ENCODE data around the gene TEX12.

Gene TEX12

DNA sequence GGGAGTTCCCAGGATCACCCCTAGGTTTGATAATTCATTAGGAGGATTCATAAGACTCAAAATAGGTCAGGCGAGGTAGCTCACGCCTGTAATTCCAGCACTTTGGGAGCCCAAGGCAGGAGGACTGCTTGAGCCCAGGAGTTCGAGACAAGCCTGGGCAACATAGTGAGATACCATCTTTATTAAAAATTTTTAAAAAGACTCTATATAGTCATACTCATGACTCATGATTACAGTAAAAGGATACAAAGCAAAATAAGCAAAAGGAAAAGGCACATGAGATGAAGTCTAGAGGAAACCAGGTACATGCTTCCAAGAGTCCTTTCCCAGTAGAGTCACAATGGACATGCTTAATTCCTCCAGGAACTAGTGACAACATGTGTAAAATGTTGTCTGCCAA is 45.1 kb downstream of the TEX12 start:
- DNase-seq, result no peak

DNA sequence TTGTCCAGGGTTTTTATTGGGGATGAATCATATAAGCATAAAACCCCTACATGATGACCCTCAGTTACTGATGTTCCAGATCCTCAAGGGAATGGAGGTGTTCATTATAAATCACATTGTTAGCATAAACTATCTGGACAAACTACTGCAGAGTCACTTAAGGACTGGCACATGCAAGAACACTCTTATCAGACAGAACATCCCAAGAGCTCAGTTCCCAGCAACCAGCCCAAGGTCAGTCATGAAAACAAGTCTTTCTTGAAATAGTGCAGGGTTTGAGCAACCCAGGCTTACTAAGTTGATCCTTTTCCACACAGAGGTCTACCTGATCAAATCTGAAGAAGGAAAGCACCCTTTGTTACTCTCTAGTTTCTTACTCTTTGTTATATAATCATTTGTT is 45.5 kb downstream of the TEX12 start:
- no peak for DNase-seq

DNA sequence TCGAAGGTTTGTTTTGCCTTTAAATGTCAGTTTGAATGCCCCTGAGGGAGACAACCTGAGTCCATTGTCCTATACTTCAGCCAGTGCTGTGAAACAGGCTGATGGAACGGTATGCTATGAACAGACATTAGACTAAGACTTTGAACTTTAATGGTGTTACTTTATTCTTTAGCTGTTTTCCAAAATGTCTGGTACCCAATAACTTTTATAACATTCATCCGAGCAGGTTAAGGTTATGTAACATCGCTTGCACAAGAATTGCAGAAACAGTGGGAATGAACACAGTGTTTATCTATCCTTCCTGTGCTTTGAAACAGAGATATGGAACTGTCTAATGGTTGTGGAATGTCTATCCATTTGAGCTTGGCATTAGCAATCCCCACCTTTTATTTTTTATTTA is 46.6 kb downstream of the TEX12 start:
- DNase-seq, result no peak

DNA sequence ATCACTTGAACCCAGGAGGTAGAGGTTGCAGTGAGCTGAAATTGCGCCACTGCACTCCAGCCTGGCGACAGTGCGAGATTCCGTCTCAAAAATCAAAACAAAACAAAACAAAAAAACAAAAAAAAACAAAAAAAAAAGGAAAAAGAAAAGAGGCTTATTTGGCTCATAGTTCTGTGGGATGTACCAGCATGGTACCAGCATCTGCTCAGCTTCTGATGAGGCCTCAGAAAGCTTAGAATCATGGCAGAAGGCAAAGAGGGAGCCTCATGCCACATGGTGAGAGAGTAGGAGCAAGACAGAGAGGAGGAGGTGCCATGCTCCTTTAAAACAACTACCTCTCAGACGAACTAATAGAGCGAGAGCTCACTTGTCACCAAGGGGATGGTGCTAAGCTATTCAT is 48.4 kb downstream of the TEX12 start:
- DNase-seq, result no peak

DNA sequence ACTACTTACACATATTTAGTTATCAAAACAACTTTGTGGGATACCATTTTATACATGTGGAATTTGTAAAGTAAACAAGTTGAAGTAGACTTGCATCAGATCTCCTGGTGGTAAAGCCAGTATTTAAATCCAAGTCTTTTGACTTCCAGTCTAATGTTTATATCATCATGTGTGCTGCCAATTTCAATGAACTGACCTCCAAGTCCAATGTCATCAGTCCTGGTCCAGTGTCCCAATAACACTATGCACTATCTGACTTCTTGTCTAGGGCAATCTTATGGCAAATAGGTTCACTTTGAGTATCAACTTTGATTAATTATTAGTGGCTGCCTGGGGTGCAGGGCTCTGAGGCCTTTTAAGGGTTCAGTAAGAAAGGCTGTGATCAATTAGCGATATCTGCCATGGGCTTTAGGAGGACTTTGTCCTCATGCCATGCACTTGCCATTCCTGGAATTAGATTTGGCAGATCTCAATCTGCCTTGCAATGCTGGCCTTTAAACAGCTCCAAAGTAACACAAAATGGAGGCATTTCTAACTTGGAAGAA is 49.5 kb downstream of the TEX12 start:
- DNase-seq, result no peak

DNA sequence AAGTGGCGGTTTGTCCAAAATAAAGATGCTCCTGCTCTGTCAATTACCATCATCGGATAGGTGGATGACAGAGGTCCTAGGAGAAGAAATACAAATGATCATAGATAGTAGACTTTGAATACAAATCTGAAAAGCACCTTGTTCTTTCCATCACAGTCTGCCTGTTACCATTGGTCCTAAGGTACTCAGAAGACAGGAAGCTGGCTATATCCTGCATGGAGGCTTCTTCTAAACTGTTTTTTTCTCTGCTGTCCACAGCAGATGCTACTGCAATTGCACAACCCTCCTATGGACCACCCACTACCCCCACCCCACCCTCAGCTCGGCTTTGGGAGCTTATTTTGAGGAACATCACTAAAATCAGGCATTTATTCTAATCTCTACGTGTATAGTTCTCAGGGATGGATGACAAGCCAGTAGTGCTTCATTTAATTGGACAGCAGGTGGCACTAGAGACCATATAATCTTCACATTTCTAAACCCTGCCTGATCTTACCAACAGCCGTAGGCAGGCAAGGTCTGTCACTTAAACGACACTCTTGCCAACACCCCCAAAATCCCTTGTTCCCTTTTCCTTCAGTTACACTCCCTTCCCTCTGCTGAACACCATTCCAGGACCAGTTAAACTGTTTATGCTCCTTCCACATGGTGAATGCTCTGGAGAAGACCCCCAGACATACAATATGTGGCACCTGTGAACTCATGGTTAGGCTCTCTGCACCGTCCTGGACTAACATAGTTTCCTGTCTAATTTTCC is 52.5 kb downstream of the TEX12 start:
- peak; percentile 39 for DNase-seq

DNA sequence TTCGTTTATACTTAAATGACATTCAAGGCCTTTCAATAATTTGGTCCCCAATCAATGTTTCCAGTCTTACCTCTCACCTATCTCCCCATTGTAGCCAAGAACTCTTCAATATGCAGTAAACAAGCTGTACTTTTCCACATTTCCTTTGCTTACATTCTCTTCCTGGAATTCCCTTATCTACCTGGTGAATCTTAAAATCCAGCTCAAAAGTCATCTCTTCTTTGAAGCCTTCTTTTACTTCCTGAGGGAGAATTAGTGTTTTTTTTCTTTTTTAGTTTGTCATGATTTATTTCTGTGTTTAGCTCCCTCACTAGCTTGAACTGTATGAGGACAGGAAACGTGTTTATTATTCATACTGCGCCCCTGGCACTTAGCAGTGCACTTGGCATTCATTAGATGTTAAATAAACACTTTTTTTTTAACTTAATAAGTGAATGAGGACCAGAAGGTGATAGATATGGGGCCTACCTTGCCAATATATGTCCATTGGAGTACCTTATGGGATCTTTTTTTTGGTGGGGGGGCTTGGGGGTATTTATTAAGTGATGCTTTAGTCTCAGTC is 54.2 kb downstream of the TEX12 start:
- DNase-seq, result no peak

All from right kidney (tissue), 1 donor.